Epithelial cell of prostate (primary cell): ENCODE measurements around the gene TRPV6.

Source experiments
- DNase-seq: peaks from one replicate; pipeline ENCODE4 v3.0.0-alpha.2; 2011; ENCODE audit warnings: low read depth, low spot score
- H3K27ac ChIP-seq: fragments of 450-650 bp; 2 replicates; pipeline ENCODE4 v1.5.1; 2017; ENCODE audit warnings: mild to moderate bottlenecking

Gene TRPV6

DNA sequence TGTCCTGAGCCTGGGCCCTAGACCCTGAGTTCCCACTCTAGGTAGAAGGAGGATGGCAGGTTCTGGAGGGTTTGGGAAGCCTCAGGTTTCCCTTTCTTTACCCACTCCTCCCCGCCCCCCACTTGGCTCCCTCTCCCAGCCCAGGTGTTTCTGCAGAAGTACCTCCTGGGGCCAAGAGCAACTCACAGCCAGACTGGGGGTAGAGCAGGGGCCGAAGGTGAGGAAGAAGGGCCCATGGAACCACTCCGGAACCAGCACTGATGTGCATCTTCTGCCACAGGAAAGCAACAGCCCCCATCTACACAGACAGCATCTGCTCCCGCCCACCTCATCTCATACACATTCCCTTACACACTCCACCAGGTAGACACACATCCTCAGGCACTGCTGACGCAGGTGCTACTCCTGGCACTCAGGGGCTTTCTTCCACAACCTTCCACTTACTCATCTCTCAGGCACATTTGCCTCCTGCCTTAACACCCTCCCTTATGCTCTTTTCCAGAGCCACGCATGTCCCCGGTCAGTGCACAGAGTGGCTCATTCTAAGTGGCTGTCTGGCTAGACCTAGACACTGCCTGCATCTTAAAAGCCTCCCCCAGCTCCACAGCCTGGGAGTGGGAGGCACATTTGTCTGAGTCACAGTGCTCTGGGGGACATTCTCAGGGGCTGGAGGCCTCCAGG, 28.8 kb downstream of the TRPV6 start:
- no peak for DNase-seq
- no peak overlapping the region for H3K27ac ChIP-seq

DNA sequence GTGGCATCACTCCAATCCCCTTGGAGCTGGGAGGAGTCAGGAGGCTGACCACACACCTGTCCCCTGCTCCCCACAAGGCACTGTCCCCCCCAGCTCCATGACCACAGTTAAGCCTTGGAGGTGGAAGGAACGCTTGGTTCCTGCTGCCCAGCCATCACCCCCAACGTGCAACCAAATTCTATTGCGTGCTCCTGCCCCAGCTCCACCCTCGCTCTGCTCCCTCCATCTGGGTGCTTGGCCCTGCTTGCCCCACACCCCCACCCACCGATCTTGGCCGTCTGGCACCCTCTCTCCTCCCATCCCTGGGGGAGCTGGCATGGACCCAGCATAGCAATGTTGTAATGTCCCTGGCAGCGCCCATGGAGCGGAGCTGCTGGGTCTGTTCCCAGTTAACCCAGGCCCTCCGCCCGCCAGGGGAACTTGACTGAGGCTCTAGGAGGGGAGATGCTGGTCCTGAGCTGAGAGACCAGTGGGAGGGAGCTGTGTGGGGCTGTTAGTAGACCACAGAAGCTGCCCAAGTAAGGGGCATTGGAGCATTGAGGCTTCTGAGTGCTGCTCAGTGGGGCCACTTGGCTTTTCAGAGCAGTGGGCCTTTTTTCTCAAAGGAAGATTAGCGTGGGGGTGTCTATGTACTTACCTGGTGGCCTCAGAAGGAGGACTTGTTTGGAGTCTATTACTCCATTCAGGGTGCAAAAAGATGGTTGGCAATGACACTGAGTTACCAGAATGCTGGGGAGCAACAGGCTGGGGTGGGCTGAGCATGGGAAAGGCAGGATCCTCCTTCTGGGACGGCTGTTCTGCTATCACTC, 29.6 kb downstream of the TRPV6 start:
- H3K27ac ChIP-seq = no peak overlapping the region
- DNase-seq = no peak

DNA sequence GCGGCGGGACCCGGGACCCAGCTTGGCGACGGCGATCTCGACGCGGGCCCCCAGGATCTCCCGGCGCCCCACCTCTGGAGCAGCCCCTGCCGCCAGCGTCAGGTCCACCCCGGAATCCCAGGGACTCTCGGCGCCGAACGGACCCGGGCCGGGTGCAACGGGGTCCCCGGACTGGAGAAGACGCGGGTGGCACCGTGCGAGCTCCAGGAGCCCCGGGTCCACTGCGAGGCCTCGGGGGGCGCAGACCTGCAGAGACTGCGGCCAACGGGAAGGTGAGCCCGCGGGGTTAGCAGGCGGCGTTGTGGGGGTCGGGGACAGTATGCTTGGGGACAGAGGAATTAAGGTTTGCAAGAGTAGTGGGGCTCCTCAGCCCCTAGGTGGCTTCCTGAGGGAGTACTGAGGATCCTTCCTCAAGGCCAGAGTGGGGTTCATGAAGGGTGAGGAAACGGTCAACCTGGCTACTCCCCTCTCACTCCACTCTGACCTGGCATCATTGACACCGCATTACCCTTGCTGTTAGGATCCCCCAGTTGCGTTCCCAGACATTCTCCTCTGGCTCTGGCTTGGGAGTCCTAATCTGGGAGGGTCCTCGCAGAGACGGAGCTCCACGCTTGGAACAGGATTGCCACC, 30.3 kb downstream of the TRPV6 start:
- H3K27ac ChIP-seq = no peak overlapping the region
- DNase-seq = no peak

DNA sequence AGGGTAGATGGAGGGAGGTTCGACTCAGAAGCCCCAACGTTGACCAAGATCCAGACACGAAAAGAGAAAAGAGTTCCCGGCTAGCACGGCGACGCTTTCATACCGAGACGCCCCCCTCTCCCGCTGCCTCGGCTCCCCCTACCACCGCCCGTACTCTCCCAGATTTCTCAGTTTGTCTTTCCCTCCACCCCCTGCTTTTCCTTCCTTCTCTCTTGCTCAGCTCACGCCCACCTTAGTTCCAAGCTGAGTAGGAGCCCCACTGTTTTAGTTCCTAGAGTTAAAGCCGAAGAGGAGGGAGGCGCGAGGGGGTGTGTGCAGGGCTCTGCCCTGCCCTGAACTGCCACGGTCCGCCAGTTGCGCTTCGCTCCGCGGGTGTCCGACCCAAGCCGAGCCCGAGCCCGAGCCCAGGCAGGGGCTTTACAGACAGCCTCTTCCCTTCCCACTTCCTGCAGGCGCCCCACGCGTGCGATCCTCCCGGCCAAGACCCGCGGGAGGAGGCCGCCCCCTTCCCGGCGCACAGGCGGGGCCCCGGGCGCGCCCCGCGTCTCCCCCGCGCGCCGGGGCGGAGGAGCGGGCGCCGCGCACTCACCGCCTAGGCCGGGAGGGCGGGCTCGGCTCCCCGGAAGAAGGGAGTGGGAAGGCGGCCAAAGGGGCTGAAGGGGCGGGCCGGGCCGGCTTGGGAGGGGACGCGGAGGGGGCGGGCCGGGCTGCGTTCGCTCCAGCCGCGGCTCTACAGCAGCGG, 31.0 kb downstream of the TRPV6 start, which contains the start of gene EPHB6:
Gene EPHB6 (plus strand): TSS at position 705 of the 742 bp plus-strand sequence. CDS start 8,152 bp downstream, outside the sequence.
- H3K27ac ChIP-seq = no peak within 1 kb of the TSS
- DNase-seq = no peak

DNA sequence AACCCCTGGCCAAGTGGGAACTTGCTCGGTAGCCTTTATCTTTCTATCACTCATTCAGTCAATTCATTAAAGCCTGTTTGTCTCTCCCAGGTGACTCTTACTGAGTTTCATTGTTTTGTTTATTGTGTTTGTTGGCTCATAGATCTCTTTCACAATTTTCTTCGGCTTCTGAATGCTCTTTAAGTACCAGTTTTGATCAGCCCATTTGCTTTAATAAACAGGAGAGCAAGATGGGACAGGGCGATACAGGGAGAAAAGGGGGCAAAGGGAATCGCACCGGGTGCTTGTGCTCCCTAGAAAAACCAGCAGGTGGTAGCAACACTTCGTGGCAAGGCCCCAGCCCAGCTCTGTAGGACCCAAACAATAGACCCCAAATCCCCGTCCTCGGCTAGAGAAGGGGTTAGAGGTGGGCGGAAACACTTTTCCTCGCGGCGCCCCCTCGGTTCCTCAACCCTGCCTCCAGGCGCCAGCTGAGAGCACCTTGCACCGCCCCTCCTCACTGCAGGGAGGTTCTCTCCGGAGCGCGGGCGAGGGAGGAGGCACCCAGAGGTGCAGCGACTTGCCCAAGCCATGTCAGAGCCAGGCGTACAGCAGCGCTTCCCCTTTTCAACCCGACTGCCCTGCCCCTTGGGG, 31.7 kb downstream of the TRPV6 start:
- DNase-seq = peak; percentile 33
- H3K27ac ChIP-seq = no peak overlapping the region

DNA sequence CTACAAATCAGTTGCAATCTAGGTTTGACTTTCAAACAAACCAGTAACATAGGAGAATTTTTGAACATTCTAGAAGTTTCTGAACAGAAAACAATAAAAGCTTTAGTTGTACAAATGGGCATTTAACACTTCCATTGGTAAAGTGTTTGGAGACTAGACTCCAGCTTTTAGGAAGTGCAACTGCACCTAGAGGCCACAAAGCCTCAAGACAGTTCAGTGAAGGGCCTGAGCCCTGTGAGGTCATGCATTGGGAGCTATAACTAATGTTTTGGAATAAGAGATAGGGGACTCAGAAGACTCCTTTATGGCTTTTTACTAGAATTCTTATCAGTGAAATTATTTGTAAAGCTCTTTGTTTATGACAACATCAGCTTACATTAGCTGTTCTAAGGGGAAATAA, 33.6 kb downstream of the TRPV6 start:
- no peak overlapping the region for H3K27ac ChIP-seq
- DNase-seq = no peak

DNA sequence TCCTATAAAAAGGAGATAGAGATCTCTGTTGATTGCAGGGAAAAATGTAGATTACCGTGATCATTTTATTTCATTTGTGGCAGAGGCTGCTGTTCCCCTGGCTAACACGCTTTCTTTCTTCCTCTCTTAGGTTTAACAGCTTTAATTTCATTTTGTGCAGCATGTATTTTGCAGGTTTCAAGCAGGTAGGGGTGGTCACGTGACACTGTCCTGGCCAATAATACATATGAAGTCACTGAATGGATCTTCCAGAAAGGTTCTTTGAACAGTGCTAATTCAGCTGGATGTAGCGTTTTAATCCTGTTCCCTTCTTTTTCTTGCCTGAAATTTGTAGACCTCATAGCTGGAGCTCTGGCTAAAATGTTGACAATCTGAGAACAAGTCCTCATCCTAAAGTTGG, 34.3 kb downstream of the TRPV6 start:
- DNase-seq = no peak
- H3K27ac ChIP-seq = no peak overlapping the region

DNA sequence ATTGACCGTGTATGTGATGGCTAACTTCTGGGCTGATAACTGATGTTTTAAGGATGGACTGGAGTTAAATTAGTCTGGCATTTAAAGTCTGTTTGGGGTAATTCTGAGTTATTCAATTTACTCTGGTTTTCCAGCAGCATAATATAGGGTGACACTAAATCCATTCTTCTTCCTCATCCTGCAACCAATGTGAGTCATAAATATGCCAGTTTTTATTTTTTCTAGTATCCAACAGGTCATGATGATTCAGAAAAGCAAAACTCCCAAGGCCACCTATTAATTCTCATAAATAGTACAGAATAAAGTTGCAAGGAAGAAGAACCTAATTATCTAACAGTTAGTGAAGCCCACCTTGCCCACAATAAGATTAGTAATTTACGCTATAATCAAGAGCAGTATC, 38.2 kb downstream of the TRPV6 start:
- no peak for DNase-seq
- no peak overlapping the region for H3K27ac ChIP-seq

DNA sequence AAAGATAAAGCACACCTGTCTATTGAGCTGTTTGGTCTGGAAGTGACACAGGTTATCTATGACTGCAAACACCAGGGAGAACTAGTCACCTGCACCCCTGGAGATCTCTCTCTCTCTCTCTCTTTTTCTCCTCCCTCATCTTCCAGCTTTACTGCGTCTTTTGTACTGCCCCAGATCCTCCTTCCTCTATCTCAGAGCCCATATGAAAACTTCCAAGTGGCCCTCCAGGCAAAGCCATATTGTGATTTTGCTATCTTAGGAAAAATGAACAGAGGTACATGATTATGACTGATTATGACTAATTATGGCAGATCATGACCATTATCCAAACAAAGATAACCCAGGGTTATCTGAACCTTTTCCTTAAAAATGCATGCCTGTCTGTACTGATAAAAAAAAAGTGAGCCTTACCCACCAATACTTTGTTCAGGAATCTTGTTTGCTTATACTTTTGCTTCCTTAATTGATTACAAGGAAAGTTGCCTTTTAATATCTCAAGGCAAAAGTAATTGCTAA, 43.2 kb downstream of the TRPV6 start:
- no peak for DNase-seq
- no peak overlapping the region for H3K27ac ChIP-seq

DNA sequence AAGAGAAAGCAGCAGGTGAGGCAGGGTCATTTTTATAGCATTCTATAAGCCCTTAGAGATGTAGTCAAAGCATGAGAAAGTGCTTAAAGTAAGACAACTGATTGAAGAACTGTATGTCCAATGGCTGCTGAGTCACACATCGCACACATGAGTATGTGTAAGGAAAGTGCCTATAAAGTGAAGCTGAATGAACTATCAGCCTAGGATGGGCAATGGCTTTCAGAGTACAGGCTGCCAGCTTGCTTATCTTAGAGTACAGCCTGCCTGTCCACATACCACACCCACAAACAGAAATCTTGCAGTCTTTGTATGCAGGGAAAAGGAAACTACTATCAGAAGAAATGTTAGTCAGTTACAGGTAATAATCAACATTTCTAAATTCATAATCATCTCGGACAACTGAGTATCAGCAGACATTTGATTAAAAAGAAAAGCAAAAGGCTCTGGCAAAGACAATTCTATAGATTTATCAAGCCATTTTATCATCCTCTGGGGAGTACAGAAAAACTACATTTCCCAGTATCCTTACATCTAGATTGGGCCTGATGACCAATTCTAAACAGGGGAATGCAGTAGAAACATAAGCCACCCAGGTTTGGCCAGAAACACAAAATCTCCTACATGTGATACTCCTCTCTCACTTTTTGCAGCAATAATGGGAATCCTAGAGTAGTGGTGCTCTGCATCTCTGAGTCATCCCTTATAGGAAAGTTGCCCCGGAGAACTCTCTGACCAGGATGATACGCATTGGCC, 46.9 kb downstream of the TRPV6 start:
- no peak overlapping the region for H3K27ac ChIP-seq
- DNase-seq = no peak

DNA sequence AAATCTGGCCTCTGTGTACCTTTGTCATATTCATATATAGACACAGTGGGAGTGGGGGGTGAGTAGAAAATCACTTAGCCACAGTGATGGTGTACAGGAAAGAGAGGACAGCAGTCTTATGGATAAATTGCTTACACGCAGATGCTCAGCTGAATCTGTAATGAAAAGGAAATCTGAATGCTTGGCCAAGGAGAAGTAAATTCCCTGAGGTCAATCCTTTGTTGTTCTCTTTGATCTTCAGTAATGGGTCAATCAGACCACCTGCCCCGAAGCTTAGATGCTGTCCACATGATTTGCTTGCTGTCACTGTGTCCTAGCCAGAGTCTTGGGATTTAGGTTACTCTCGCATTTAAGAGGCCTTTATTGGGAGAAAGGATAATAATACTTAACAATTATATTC, 49.1 kb downstream of the TRPV6 start:
- H3K27ac ChIP-seq = no peak overlapping the region
- DNase-seq = no peak

DNA sequence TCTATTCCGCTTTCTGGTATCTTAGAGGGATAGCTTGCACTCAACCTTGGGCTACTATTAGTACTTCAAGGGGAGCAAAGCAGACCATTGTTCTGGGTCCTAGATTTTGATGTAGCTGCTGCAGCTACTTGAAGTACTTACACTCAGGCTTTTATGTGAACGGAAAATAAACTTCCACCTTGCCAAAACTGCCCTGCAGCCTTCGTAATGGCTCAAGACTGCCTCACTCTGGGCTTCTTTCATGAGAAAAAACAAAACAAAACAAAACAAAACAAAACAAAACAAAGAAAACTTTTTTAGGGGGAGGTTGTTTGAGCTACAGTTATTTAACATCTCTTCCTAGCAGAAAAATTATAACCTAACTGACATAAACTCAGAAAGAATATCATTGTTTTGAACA, 50.1 kb downstream of the TRPV6 start:
- DNase-seq = no peak

DNA sequence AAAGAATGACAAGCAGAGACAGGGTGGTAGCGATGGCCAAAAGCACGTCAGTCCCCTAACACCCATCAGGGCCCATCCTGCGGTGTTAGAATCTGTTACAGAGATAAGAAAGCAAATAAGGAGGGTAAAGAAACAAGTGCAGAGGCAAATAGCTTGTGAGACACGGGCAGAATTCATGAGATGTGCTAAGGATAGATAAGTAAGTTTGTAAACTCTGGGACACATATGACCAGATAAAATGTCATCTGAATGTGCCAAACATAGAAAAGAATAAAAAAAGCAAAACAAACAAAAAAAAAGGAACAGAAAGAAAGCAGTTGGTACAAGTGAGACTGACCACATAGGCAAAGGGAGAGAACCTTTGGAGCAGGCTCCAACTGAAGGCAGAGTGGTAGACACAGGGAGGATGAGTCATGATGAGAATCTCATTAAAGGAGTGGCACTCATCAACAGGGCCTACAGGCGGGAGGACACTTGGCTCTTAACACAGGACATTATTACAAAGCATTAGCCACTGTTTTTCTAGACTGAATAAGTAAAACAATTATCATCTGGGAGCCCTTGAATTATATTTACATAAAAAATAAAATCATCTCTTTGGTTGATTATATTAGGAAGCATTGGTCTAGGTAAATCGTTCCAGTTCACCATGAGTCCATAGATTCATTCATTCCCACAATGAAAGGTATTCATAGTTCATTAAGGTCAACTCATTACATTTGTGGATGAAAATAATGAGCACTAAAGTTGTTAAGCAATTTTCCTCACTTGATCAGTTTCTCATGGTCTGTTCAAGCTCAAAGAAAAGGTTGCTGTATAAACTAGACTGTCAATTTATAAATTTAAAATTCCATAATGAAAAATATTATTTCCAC, 52.1 kb downstream of the TRPV6 start:
- no peak for DNase-seq
- H3K27ac ChIP-seq = no peak overlapping the region

More for the DNA sequence above, 50.1 kb downstream of the TRPV6 start:
- no peak overlapping the region for H3K27ac ChIP-seq

DNA sequence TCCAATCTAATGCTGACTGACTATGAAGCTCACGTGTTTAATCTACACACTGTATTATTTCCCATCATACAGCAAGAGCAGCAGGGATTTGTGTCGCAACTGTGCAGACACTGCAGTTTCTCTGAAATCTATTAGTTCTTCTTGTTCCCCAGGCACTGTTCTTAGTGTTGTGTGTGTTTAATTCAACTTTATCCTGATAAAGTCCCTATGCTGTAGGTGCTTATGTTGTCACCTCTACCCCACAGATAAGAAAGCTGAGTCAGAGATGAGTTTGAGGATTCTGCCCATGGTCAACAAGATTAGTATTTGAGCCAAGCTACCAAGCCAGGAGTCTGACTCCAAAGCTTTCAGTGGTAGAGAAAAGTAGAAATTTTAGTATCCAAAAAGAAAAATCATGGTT, 53.1 kb downstream of the TRPV6 start:
- no peak overlapping the region for H3K27ac ChIP-seq
- DNase-seq = no peak

DNA sequence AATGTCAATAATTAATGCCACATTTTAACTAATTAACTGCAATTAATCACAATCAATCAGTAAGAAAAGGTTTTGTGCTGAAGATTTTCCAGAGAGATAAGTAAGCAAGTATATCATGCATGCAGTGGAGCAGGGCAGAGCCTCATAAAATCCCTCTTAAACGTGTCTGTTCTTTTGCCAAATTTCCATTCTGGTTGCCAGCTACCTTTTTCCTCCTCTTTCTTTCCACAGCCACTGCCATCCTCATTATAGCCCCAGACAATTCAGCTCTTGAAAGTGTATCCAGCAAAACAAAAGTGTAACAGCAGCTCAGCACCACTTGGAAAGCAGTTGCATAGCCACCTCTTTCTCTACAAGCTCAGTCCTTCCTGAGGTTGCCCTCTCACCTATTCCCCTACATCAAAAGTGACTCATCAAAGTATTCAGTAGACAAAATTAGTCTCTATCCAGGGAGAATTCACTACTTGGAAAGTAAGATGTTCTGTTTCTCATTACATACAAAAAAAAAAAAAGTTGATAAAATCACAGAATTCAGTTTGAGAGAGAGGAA, 57.5 kb downstream of the TRPV6 start:
- no peak for DNase-seq

DNA sequence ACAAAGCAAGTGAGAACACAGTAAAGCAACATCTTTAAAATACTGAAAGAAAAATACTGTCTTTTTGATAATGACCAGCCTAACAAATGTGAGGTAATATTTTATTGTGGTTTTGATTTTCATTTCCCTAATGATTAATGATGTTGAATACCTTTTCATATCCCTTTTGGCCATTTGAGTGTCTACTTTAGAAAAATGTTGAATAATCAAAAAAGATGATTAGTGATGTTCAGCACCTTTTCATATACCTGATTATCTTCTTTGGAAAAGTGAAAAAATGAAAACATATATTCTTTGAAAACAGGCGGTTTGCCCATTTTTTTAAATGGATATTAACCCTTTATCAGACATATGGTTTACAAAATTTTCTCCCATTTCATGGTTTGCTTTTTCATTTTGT, 62.8 kb downstream of the TRPV6 start:
- H3K27ac ChIP-seq = no peak overlapping the region
- no peak for DNase-seq

More for the DNA sequence above, 57.5 kb downstream of the TRPV6 start:
- no peak overlapping the region for H3K27ac ChIP-seq
